AG04450 (cell line): ENCODE measurements around the gene FXN. TPM values are rescaled to one million over a fixed set of nuclear protein-coding genes. Genes with fewer than 3 reads are reported as not detected.
A peak's percentile ranks its signal among the peaks of the same experiment; 100 is the strongest.
"Not testable (repeated sequence)": the region's sequence is repeated elsewhere in the genome, so short reads cannot be mapped to it uniquely, and the experiment has no call there.

Experiments
- CTCF ChIA-PET: fragments of 300-600, 350-600 bp; formaldehyde crosslinking; extraction: SDS; loops from one replicate; lab custom pipeline; 2022; ENCODE audit warnings: antibody characterized with exemption, inconsistent platforms; lab: Charles Lee
- POLR2A ChIA-PET: fragments of 350-600 bp; formaldehyde crosslinking; extraction: SDS; loops from one replicate; lab custom pipeline; 2021; ENCODE audit warnings: antibody characterized with exemption, inconsistent platforms; lab: Yijun Ruan, JAX
- DNase-seq: peaks from one replicate; pipeline ENCODE4 v3.0.0-alpha.2; 2011; ENCODE audit warnings: low read depth, low spot score
- H3K27ac ChIP-seq: one replicate; pipeline ENCODE4 v1.5.1; 2012; ENCODE audit warnings: low read depth, low read length, control low read depth
- H3K27me3 ChIP-seq: one replicate; pipeline ENCODE4 v1.6.0; 2012; ENCODE audit warnings: low read length; ENCODE audit not compliant: control insufficient read depth, insufficient read depth
- H3K4me3 ChIP-seq: 2 replicates; pipeline ENCODE4 v1.5.1; 2011; ENCODE audit warnings: mild to moderate bottlenecking, low read depth, low read length, control low read depth
- H3K9me3 ChIP-seq: 2 replicates; pipeline ENCODE4 v1.5.1; 2012; ENCODE audit warnings: low read length; ENCODE audit not compliant: control insufficient read depth, insufficient read depth
- CTCF ChIP-seq: IDR thresholded peaks from 2 replicates; pipeline ENCODE4 v1.5.1; 2011; ENCODE audit warnings: low read depth, low read length, control low read depth, inconsistent platforms
- polyA plus RNA-seq: library from polyadenylated mRNA; depleted of rRNA; stranded (reverse); fragments of >200 nt; gene quantifications from 2 replicates; pipeline ENCODE4 v1.2.3, GENCODE V29; 2011

The FXN gene
- polyA plus RNA-seq, 1 experiment, result 18.0 TPM

GRCh38 chr9:69047371-69047770 lies 11.8 kb downstream of the FXN start:
- ChIA-PET POLR2A (no interaction called here), CTCF (interaction anchor here (0.6 to 2.9 kb wide), 4 partner anchors 10 to 486 kb away, joined by 3 to 19 read pairs (median 4); partner anchors contain the start of gene FXN)
- DNase-seq, result no peak
- Histone ChIP-seq H3K9me3 (no peaks in the 10 kb centered on the region), H3K27me3 (no peaks in the 10 kb centered on the region), H3K4me3 (no peak overlapping the region), H3K27ac (peak overlapping the region; percentile 11)
- TF ChIP-seq CTCF, result no peak

GRCh38 chr9:69049094-69049493 lies 13.5 kb downstream of the FXN start:
- TF ChIP-seq CTCF, result no peak
- H3K27ac ChIP-seq, result no peak overlapping the region
- H3K4me3 ChIP-seq, result no peak overlapping the region
- no peaks in the 10 kb centered on the region for H3K27me3 ChIP-seq
- POLR2A ChIA-PET, result no interaction called here
- CTCF ChIA-PET, result interaction anchor here (1.6 kb wide), 1 partner anchor 144 kb away, joined by 12 read pairs; no protein-coding TSS in a partner anchor
- no peak for DNase-seq
- H3K9me3 ChIP-seq, result no peaks in the 10 kb centered on the region

GRCh38 chr9:69050936-69051335 lies 15.4 kb downstream of the FXN start:
- DNase-seq, POLR2A ChIA-PET, H3K27ac ChIP-seq, H3K4me3 ChIP-seq, H3K27me3 ChIP-seq, H3K9me3 ChIP-seq: not testable (repeated sequence)
- CTCF ChIA-PET, result interaction anchor here (0.6 to 7.9 kb wide), 3 partner anchors 24 to 144 kb away, joined by 3 to 324 read pairs (median 3); no protein-coding TSS in a partner anchor

GRCh38 chr9:69054989-69055388 lies 19.4 kb downstream of the FXN start:
- DNase-seq, result no peak
- Histone ChIP-seq H3K27ac (peak overlapping the region; percentile 21), H3K9me3 (no peaks in the 10 kb centered on the region), H3K27me3 (no peaks in the 10 kb centered on the region), H3K4me3 (no peak overlapping the region)
- CTCF ChIA-PET, result interaction anchor here (0.6 to 7.9 kb wide), 17 partner anchors 12 to 1496 kb away, joined by 3 to 324 read pairs (median 6); no protein-coding TSS in a partner anchor
- no peak for TF ChIP-seq CTCF
- POLR2A ChIA-PET, result interaction anchor here (0.7 kb wide), 1 partner anchor 125 kb away, joined by 6 read pairs; no protein-coding TSS in a partner anchor

- Histone ChIP-seq H3K27ac (no peak overlapping the region), H3K9me3 (no peaks in the 10 kb centered on the region; the same call in 1 of the 2 replicates), H3K4me3 (no peak overlapping the region), H3K27me3 (no peaks in the 10 kb centered on the region)
- CTCF ChIA-PET, result interaction anchor here (1.3 to 7.9 kb wide), 5 partner anchors 21 to 167 kb away, joined by 3 to 324 read pairs (median 9); partner anchors contain the start of gene FXN
- POLR2A ChIA-PET, result no interaction called here
- no peak for DNase-seq
- no peak for TF ChIP-seq CTCF
Measured at GRCh38 chr9:69056191-69056815, 20.8 kb downstream of the FXN start.
